Measurements from ENCODE around the gene EPS8. TPM values are rescaled to one million over a fixed set of nuclear protein-coding genes. Genes with fewer than 3 reads are reported as not detected.

EPS8 gene
- total RNA-seq, 1 donor from 2014 or later, result 35.3 TPM

DNA sequence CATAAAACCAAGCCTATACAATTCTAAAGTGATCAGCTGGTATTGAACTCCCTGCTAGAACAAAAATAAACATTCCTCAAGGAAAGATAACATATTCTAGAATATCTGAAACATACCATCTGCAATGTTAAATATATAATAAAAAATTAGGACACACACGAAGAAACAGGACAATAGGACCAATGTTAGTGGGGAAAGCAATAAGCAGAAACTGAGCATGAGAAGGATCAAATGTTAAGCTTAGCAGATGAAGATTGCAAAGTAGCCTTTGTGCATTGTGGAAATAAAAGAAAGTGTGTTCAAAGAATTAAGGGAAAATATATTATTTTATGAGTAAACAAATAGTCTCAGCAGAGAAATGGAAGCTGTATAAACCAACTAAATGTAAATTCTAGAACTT is 180.8 kb downstream of the EPS8 start:
- FAIRE-seq, result no peak

DNA sequence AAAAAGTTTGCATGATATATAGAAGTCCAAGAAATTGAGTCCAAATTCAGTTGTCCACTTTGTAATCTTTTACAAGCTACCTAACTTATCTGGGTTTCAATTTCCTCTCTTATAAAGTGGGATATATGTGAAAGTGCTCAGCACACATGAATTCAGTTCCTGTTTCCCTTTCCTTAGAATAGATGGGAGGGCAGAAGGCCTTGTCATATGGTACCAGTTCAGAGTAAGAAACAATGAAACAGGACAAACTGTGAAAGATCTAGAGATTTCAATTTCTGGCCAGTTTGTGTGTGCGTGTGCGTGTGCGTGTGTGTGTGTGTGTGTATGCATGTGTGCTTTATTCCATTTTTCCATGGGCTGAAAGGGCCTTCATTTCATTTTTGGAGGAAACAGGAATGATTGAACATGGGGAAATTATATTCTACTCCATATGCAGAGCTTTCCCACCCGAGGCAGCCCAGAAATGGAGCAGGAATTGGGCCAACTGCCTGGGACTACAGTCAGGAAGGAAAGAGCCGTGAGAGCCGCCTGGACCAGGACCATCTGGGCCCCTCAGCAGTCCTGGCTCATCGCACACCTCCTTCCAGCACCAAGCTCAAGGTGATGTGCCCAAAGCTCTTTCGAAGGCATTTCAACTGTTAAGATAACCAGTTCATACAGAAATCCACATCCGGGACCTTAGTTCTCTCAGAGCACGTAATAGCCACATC is 183.2 kb downstream of the EPS8 start:
- Histone ChIP-seq H3K4me3 (ENCODE audit: low read depth, low read length) (no peak overlapping the region), H3K27me3 (ENCODE audit: control insufficient read depth, insufficient read depth, low read length) (no peaks in the 10 kb centered on the region), H3K36me3 (ENCODE audit: control insufficient read depth, insufficient read depth, low read length) (no peaks in the 10 kb centered on the region)
- TF ChIP-seq, protein P1, sequence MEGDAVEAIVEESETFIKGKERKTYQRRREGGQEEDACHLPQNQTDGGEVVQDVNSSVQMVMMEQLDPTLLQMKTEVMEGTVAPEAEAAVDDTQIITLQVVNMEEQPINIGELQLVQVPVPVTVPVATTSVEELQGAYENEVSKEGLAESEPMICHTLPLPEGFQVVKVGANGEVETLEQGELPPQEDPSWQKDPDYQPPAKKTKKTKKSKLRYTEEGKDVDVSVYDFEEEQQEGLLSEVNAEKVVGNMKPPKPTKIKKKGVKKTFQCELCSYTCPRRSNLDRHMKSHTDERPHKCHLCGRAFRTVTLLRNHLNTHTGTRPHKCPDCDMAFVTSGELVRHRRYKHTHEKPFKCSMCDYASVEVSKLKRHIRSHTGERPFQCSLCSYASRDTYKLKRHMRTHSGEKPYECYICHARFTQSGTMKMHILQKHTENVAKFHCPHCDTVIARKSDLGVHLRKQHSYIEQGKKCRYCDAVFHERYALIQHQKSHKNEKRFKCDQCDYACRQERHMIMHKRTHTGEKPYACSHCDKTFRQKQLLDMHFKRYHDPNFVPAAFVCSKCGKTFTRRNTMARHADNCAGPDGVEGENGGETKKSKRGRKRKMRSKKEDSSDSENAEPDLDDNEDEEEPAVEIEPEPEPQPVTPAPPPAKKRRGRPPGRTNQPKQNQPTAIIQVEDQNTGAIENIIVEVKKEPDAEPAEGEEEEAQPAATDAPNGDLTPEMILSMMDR (IDR thresholded peaks at IDR 0.05; ENCODE audit: insufficient read depth, low read length, severe bottlenecking), result no peak
- FAIRE-seq, result no peak
- DNase-seq (ENCODE audit: low read depth), result no peak

More for the DNA sequence above, 180.8 kb downstream of the EPS8 start:
- Histone ChIP-seq H3K27me3 (ENCODE audit: control insufficient read depth, insufficient read depth, low read length) (no peaks in the 10 kb centered on the region), H3K36me3 (ENCODE audit: control insufficient read depth, insufficient read depth, low read length) (no peaks in the 10 kb centered on the region), H3K4me3 (ENCODE audit: low read depth, low read length) (no peak overlapping the region)
- DNase-seq (ENCODE audit: low read depth), result no peak
- TF ChIP-seq, protein P1 (IDR thresholded peaks at IDR 0.05; ENCODE audit: insufficient read depth, low read length, severe bottlenecking), result no peak

DNA sequence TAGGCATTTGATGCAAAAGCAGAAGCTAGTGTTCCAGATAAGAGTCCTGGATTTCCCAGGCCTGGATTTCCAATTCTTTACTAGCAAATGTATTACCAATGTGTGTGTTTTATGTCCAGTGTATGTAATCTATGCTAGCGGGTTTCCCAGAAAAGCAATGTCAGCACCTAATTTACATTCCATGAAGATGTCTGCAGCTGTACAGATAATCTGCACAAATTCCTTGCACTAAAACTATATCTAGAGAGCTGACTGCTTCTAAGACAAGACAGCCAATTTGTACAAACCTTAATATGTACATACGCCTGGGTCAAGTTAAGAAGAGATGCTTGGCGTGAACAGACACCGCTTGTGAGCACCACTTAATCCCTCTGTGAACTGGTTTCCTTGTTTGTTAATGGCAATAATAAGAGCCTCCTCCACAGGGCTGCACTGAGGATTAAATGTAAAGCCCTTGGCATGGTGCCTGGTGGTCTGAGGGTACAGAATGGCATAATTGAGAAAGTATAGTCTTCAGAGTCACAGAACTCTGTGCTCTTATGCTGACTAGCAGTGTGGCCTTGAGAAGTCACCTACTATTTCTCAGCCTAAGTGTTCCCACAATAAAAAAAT is 185.6 kb downstream of the EPS8 start:
- Histone ChIP-seq H3K27me3 (ENCODE audit: control insufficient read depth, insufficient read depth, low read length) (no peaks in the 10 kb centered on the region), H3K36me3 (ENCODE audit: control insufficient read depth, insufficient read depth, low read length) (no peaks in the 10 kb centered on the region), H3K4me3 (ENCODE audit: low read depth, low read length) (no peak overlapping the region)
- FAIRE-seq (no peak), DNase-seq (ENCODE audit: low read depth) (no peak)
- TF ChIP-seq, protein P1 (IDR thresholded peaks at IDR 0.05; ENCODE audit: insufficient read depth, low read length, severe bottlenecking), result no peak

DNA sequence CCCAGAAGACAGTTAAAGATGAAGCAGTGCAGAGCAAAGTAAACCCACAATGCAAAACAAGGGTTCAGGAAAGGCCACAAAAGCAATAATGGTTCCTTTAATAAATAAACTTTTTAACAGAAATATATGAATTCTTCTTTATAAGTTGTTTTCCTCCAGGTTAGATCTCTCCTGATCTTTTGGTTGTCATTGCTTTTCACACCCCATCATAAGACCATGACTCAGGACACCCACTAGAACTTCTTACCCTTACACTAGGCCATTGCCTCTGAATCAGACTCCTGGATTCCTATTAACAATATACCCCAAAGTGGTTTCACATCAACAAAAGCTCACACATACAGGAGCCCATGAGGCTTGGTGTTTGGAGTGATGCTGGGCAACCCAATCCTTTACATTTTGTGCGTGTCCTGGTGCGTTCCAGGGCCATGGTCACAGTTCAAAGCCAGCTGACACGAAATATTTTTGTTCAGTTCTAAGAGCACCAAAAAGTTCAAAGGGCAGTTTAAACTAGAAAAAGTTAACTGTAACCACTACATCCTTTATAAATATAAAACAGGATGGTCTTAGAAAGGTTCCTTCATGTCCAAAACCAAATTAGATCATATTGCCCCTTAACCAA is 187.0 kb downstream of the EPS8 start:
- no peaks in the 10 kb centered on the region for H3K36me3 ChIP-seq (ENCODE audit: control insufficient read depth, insufficient read depth, low read length)
- no peak for FAIRE-seq
- TF ChIP-seq, protein P1 (IDR thresholded peaks at IDR 0.05; ENCODE audit: insufficient read depth, low read length, severe bottlenecking), result no peak
- no peaks in the 10 kb centered on the region for H3K27me3 ChIP-seq (ENCODE audit: control insufficient read depth, insufficient read depth, low read length)
- peak; percentile 47 for DNase-seq (ENCODE audit: low read depth)
- no peak overlapping the region for H3K4me3 ChIP-seq (ENCODE audit: low read depth, low read length)

DNA sequence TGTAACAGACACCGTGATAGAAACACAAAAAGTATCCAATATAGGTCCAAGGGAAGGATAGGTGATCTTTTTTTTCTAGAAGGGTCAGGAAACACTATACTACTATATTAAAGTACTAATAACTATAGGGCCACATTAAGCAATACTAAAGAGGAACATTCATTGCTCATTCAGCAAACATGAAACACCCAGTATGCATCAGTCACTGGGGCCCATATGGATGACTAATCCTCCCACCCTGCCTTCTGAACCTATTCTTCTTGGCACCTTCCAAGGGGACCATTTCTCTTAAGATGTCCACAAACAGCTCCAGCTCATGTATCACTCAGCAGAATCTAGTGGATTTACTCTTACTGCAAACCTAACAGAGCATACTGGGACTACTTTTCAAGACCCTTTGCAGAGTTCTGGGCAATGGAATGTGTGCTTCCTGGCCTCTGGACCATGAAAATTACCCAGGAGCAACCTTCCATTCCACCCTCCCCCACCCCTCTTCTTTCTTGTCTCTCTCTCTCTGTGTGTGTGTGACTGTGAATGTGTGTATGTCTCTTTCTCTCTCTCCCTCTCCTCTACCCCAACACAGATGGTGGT is 187.9 kb downstream of the EPS8 start:
- no peaks in the 10 kb centered on the region for H3K27me3 ChIP-seq (ENCODE audit: control insufficient read depth, insufficient read depth, low read length)
- FAIRE-seq (peak; percentile 94), DNase-seq (ENCODE audit: low read depth) (peak; percentile 98)
- TF ChIP-seq, protein P1 (IDR thresholded peaks at IDR 0.05; ENCODE audit: insufficient read depth, low read length, severe bottlenecking), result no peak
- H3K36me3 ChIP-seq (ENCODE audit: control insufficient read depth, insufficient read depth, low read length), result no peaks in the 10 kb centered on the region
- H3K4me3 ChIP-seq (ENCODE audit: low read depth, low read length), result no peak overlapping the region
